OCI-LY3 (cell line): Measurements from ENCODE around the gene MTHFR.

Experiments used
- EZH2phosphoT487 ChIP-seq: fragments of 200-600 bp; shearing (Covaris generic); IDR thresholded peaks from 2 replicates; pipeline ENCODE4 v1.6.1; 2018; ENCODE audit warnings: antibody characterized with exemption, mixed run types, low read depth
- TF ChIP-seq, protein P1 (sequence below): fragments of 200-600, 300-600 bp; sonication (generic); IDR thresholded peaks from 2 replicates; pipeline ENCODE4 v1.5.1; 2014; ENCODE audit warnings: antibody characterized with exemption, low read length, low read depth

- TF ChIP-seq, protein P1, sequence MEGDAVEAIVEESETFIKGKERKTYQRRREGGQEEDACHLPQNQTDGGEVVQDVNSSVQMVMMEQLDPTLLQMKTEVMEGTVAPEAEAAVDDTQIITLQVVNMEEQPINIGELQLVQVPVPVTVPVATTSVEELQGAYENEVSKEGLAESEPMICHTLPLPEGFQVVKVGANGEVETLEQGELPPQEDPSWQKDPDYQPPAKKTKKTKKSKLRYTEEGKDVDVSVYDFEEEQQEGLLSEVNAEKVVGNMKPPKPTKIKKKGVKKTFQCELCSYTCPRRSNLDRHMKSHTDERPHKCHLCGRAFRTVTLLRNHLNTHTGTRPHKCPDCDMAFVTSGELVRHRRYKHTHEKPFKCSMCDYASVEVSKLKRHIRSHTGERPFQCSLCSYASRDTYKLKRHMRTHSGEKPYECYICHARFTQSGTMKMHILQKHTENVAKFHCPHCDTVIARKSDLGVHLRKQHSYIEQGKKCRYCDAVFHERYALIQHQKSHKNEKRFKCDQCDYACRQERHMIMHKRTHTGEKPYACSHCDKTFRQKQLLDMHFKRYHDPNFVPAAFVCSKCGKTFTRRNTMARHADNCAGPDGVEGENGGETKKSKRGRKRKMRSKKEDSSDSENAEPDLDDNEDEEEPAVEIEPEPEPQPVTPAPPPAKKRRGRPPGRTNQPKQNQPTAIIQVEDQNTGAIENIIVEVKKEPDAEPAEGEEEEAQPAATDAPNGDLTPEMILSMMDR, result no peak
- no peak for TF ChIP-seq EZH2phosphoT487
Observed at GRCh38 chr1:11749203-11749689, 56.5 kb downstream of the MTHFR start.
